C4-2B (cell line): ENCODE measurements around the gene CFAP70.

Experiments used
- H3K27ac ChIP-seq: fragments of 450-650 bp; 2 replicates; pipeline ENCODE4 v1.5.1; 2017
- CTCF ChIP-seq: fragments of 450-650 bp; conservative IDR thresholded peaks from 2 replicates; pipeline ENCODE4 v1.5.1; 2017; ENCODE audit warnings: mild to moderate bottlenecking
- ZFX ChIP-seq: fragments of 450-650 bp; IDR thresholded peaks from 2 replicates; pipeline ENCODE4 v1.6.1; 2017

CFAP70 gene

DNA sequence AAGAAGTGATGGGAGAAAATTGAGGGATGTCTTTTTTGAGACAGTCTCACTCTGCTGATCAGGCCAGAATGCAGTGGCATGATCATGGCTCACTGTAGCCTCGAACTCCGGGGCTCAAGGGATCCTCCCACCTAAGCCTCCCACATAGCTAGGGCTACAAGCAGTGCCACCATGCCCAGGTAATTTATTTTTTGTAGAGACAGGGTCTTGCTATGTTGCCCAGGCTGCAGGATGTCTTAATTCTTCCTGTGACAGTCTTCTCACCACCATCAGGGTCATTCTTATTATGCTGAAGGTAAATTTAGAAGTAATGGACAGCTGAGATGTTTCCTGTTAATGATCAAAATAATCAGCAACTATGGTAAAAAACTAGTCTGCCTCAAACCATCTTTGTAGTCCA is 118.8 kb downstream of the CFAP70 start:
- H3K27ac ChIP-seq = no peak overlapping the region
- TF ChIP-seq ZFX (no peak), CTCF (no peak)

DNA sequence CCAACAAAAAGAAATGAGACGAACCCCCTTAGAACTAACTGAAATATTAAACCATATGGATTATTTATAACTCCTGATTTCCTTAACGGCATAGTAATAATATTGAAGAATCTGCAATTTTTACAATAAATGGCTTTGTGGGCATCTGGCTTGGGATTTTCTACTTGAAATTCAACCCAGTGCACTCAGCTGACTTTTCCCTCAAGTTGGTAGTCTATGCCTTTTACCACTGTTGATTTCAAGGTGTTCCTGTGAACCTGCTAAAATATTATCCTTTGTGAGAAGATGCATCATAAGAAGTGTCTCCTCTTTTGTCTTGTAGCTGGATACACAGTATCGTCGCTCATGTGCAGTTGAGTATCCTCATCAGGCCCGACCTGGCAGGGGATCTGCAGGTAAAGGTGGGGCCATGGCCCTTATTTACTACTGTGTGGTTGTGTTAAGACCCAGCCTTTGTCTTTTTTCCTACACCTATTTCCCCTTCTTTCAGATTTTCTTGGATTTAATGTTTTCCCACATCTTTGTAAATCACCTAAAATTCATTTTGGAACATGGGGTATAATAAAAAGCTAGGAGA is 119.6 kb downstream of the CFAP70 start:
- TF ChIP-seq ZFX (no peak), CTCF (no peak)
- H3K27ac ChIP-seq = no peak overlapping the region

DNA sequence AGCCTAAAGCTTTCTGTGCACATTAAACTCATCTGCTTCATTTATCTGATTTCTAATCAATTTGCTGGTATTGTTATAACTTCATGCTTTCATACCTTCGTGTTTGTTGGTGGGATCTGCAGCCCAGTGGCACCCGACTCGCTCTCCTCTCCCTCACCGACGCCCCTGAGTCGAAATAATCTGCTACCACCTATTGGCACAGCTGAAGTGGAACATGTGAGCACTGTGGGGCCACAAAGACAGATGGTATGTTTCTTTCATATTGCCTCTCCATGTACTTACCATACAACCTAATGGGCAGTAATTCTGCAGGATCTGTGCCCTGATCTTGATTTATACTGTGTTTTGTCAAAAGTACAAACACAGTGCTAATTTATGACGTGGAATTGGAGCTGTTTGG is 124.0 kb downstream of the CFAP70 start:
- TF ChIP-seq CTCF = no peak
- TF ChIP-seq ZFX = no peak

GRCh38 chr10:73233883-73234282 is 124.8 kb downstream of the CFAP70 start:
- no peak for TF ChIP-seq ZFX
- no peak for TF ChIP-seq CTCF

More for the DNA sequence above, 124.0 kb downstream of the CFAP70 start:
- H3K27ac ChIP-seq = no peak overlapping the region

GRCh38 chr10:73232887-73233286 is 125.8 kb downstream of the CFAP70 start:
- no peak overlapping the region for H3K27ac ChIP-seq
- TF ChIP-seq ZFX (no peak), CTCF (peak; percentile 31; the same call in 1 of the 2 replicates)

More at GRCh38 chr10:73233883-73234282, 124.8 kb downstream of the CFAP70 start:
- no peak overlapping the region for H3K27ac ChIP-seq

DNA sequence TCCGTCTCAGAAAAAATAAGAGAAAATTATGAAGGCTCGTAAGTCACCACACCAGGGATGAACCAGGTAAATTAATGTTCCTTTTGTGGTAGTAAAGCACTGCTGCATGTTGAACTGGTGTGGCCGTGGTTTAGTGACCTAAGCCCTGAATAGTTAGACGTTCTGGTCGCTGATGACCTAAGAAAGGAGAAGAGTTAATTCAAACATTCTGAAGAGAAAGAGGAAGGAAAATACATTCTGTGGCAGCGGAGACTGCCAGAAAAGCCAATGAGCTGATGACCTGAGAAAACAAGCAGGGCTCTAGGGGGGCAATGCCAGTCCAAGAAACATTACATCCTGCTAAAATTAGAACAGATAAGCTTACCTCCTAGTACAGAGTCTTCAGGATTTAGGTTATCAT is 129.1 kb downstream of the CFAP70 start:
- H3K27ac ChIP-seq = no peak overlapping the region

GRCh38 chr10:73228247-73228646 is 130.4 kb downstream of the CFAP70 start:
- no peak overlapping the region for H3K27ac ChIP-seq
- TF ChIP-seq ZFX (no peak), CTCF (no peak)

More for the DNA sequence above, 129.1 kb downstream of the CFAP70 start:
- no peak for TF ChIP-seq CTCF
- no peak for TF ChIP-seq ZFX
